SK-N-SH treated with all-trans-retinoic acid at 6 μM for 48 hours (cell line): ENCODE results near the gene CD74.

Experiments used
- ARNTL ChIP-seq: fragments of 450-650 bp; formaldehyde crosslinking; IDR thresholded peaks from 2 replicates; pipeline ENCODE4 v1.5.0; 2020; ENCODE audit warnings: low read depth, mild to moderate bottlenecking, moderate library complexity, borderline replicate concordance
- ISL1 ChIP-seq: fragments of 250-450 bp; sonication (Bioruptor Pico); IDR thresholded peaks from 2 replicates; pipeline ENCODE4 v2.1.2; 2022; ENCODE audit warnings: mild to moderate bottlenecking, moderate library complexity
- RARB ChIP-seq: fragments of 250-450 bp; sonication (Bioruptor Pico); IDR thresholded peaks from 2 replicates; pipeline ENCODE4 v1.8.0; 2021; ENCODE audit warnings: mild to moderate bottlenecking, moderate library complexity
- TOX ChIP-seq: fragments of 250-450 bp; sonication (Bioruptor Pico); IDR thresholded peaks from 2 replicates; pipeline ENCODE4 v1.8.0; 2021; ENCODE audit warnings: mild to moderate bottlenecking, moderate library complexity, borderline replicate concordance
- ZC3H10 ChIP-seq: fragments of 250-450 bp; sonication (Bioruptor Pico); IDR thresholded peaks from 2 replicates; pipeline ENCODE4 v1.5.1; 2021; ENCODE audit warnings: mild to moderate bottlenecking, moderate library complexity
- ZFP3 ChIP-seq: fragments of 250-450 bp; sonication (Bioruptor Pico); IDR thresholded peaks from 2 replicates; pipeline ENCODE4 v1.5.0; 2020; ENCODE audit warnings: mild to moderate bottlenecking, moderate library complexity
- ZNF565 ChIP-seq: fragments of 450-650 bp; formaldehyde crosslinking; conservative IDR thresholded peaks from 2 replicates; pipeline ENCODE4 v1.5.0; 2020; ENCODE audit warnings: low read depth, mild to moderate bottlenecking, moderate library complexity
- ZNF8 ChIP-seq: fragments of 450-650 bp; formaldehyde crosslinking; IDR thresholded peaks from 2 replicates; pipeline ENCODE4 v1.5.0; 2020; ENCODE audit warnings: mild to moderate bottlenecking, moderate library complexity
- TF ChIP-seq, protein P1 (sequence below): fragments of 250-450 bp; sonication (Bioruptor Pico); IDR thresholded peaks from 2 replicates; pipeline ENCODE4 v1.5.1; 2021; ENCODE audit warnings: mild to moderate bottlenecking, moderate library complexity
- TF ChIP-seq, protein P2 (sequence below): fragments of 250-450 bp; sonication (Bioruptor Pico); IDR thresholded peaks from 2 replicates; pipeline ENCODE4 v1.8.0; 2020; ENCODE audit warnings: mild to moderate bottlenecking, moderate library complexity, borderline replicate concordance
- TF ChIP-seq, protein P3 (sequence below): fragments of 250-450 bp; sonication (Bioruptor Pico); IDR thresholded peaks from 2 replicates; pipeline ENCODE4 v1.5.0; 2020; ENCODE audit warnings: mild to moderate bottlenecking, moderate library complexity
- TF ChIP-seq, protein P4 (sequence below): fragments of 250-450 bp; sonication (Bioruptor Pico); IDR thresholded peaks from 2 replicates; pipeline ENCODE4 v1.8.0; 2021; ENCODE audit warnings: low read depth, mild to moderate bottlenecking, moderate library complexity, borderline replicate concordance

DNA sequence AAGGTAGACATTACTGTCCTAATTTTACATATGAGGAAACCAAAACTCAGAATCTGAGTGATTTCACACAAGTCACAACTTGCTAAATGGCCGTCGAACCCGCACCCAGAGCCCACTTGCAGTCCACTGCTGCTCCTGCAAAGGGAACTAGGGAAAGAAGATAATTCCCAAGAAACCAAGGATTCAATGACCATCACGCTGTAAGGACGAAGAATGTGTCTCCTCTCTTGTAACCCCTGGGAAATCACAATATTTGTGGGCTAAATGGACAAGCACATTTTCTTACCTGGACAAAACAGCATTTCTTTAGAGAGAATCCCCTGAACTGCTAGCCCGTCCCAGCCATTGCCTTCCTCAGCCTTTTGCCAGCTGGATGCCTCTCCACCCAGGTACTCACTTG, 34.5 kb upstream of the CD74 start:
- TF ChIP-seq, protein P1, sequence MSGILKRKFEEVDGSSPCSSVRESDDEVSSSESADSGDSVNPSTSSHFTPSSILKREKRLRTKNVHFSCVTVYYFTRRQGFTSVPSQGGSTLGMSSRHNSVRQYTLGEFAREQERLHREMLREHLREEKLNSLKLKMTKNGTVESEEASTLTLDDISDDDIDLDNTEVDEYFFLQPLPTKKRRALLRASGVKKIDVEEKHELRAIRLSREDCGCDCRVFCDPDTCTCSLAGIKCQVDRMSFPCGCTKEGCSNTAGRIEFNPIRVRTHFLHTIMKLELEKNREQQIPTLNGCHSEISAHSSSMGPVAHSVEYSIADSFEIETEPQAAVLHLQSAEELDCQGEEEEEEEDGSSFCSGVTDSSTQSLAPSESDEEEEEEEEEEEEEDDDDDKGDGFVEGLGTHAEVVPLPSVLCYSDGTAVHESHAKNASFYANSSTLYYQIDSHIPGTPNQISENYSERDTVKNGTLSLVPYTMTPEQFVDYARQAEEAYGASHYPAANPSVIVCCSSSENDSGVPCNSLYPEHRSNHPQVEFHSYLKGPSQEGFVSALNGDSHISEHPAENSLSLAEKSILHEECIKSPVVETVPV (CRISPR knock-in tag): no peak
- TF ChIP-seq RARB (CRISPR knock-in tag): no peak
- no peak for TF ChIP-seq ZNF565
- no peak for TF ChIP-seq ZFP3
- TF ChIP-seq, protein P2, sequence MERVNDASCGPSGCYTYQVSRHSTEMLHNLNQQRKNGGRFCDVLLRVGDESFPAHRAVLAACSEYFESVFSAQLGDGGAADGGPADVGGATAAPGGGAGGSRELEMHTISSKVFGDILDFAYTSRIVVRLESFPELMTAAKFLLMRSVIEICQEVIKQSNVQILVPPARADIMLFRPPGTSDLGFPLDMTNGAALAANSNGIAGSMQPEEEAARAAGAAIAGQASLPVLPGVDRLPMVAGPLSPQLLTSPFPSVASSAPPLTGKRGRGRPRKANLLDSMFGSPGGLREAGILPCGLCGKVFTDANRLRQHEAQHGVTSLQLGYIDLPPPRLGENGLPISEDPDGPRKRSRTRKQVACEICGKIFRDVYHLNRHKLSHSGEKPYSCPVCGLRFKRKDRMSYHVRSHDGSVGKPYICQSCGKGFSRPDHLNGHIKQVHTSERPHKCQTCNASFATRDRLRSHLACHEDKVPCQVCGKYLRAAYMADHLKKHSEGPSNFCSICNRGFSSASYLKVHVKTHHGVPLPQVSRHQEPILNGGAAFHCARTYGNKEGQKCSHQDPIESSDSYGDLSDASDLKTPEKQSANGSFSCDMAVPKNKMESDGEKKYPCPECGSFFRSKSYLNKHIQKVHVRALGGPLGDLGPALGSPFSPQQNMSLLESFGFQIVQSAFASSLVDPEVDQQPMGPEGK: no peak
- TF ChIP-seq, protein P3, sequence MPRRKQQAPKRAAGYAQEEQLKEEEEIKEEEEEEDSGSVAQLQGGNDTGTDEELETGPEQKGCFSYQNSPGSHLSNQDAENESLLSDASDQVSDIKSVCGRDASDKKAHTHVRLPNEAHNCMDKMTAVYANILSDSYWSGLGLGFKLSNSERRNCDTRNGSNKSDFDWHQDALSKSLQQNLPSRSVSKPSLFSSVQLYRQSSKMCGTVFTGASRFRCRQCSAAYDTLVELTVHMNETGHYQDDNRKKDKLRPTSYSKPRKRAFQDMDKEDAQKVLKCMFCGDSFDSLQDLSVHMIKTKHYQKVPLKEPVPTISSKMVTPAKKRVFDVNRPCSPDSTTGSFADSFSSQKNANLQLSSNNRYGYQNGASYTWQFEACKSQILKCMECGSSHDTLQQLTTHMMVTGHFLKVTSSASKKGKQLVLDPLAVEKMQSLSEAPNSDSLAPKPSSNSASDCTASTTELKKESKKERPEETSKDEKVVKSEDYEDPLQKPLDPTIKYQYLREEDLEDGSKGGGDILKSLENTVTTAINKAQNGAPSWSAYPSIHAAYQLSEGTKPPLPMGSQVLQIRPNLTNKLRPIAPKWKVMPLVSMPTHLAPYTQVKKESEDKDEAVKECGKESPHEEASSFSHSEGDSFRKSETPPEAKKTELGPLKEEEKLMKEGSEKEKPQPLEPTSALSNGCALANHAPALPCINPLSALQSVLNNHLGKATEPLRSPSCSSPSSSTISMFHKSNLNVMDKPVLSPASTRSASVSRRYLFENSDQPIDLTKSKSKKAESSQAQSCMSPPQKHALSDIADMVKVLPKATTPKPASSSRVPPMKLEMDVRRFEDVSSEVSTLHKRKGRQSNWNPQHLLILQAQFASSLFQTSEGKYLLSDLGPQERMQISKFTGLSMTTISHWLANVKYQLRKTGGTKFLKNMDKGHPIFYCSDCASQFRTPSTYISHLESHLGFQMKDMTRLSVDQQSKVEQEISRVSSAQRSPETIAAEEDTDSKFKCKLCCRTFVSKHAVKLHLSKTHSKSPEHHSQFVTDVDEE (CRISPR knock-in tag): no peak
- TF ChIP-seq ARNTL (CRISPR knock-in tag): no peak
- no peak for TF ChIP-seq ZC3H10 (CRISPR knock-in tag)
- TF ChIP-seq, protein P4, sequence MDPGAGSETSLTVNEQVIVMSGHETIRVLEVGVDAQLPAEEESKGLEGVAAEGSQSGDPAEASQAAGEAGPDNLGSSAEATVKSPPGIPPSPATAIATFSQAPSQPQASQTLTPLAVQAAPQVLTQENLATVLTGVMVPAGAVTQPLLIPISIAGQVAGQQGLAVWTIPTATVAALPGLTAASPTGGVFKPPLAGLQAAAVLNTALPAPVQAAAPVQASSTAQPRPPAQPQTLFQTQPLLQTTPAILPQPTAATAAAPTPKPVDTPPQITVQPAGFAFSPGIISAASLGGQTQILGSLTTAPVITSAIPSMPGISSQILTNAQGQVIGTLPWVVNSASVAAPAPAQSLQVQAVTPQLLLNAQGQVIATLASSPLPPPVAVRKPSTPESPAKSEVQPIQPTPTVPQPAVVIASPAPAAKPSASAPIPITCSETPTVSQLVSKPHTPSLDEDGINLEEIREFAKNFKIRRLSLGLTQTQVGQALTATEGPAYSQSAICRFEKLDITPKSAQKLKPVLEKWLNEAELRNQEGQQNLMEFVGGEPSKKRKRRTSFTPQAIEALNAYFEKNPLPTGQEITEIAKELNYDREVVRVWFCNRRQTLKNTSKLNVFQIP (CRISPR knock-in tag): no peak
- TF ChIP-seq ZNF8 (CRISPR knock-in tag): no peak
- TF ChIP-seq ISL1 (CRISPR knock-in tag): no peak
- no peak for TF ChIP-seq TOX
